RPMI7951 (cell line): ENCODE measurements around the gene SLC13A5. TPM values are rescaled to one million over a fixed set of nuclear protein-coding genes. Genes with fewer than 3 reads are reported as not detected.
"Not testable (repeated sequence)": the region's sequence is repeated elsewhere in the genome, so short reads cannot be mapped to it uniquely, and the experiment has no call there.

Source experiments
- DNase-seq: peaks from one replicate; pipeline ENCODE4 v3.0.0-alpha.2; 2012; ENCODE audit warnings: low read depth
- total RNA-seq: library from RNA; depleted of rRNA; stranded (reverse); fragments of >200 nt; shearing (Covaris generic); gene quantifications from 2 replicates; pipeline ENCODE4 v1.2.3, GENCODE V29; 2014

The SLC13A5 gene
- total RNA-seq, 1 experiment from 2014 or later = not detected

DNA sequence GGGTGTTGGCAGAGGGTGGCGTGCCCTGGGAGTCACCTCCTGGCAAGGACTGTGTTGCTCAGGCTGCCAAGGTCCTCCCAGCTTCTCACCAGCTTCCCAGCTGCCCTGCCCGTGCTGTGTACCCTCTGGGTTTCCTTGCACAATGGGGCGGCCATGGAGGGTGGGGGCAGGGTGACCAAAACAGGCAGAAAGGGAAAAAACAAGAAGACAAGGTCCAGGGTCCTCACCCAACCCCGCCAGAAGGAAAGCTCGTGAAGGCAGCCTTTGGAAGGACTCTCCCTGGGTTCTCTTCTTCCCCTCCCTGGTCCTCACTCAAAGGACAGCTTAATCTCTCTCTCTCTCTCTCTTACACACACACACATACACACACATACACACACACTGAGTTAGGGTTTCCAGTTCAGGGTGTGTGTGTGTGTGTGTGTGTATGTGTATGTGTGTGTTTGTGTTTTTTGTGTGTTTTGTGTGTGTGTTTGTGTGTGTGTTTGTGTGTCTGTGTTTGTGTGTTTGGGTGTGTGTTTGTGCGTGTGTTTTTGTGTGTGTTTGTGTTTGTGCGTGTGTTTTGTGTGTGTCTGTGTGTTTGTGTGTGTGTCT is 2.0 kb downstream of the SLC13A5 start:
- no peak for DNase-seq

DNA sequence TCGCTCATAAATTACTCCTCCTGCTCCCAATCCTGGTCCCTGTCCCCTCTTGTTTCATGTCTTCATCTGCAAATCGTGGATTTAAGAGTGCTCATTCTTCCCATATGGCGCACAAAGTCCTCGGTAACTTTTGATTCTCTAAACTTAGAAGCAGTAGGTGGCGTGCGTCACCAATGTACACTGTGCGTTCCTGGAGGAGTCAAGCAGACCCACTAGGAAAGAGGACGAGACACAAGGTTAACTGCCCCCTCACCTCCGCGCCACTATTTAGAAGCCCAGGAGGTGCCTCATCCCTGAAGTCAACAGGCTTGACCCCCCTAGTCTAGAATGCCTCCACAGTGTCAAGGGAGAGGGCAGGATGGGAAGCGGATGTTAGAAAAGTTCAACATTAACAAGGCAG is 2.9 kb downstream of the SLC13A5 start:
- DNase-seq = no peak

DNA sequence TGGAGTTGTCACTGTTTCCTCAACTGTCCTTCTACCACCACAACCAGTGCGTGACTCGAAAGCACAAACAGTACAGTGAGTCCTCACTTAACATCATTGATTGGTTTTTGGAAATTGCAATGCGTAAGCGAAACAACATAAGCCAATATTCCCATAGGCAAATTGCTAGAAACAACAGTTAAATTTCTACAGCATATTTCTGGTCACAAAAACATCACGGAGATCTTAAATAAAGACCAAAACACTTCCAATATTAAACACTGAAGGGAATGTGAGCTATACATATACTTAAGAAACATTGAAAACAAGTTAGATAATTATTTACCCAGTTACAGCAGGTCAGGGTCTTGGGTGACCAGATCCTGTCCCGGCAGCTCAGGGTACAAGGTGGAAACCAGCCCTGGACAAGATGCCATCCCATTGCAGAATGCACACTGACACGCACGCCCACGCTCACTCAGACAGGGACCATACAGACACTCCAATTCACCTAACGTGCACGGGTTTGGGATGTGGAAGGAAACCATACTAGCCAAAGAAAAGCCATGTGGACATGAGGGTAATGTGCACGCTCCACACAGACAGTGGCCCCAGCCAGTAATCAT is 4.7 kb downstream of the SLC13A5 start:
- DNase-seq = no peak

DNA sequence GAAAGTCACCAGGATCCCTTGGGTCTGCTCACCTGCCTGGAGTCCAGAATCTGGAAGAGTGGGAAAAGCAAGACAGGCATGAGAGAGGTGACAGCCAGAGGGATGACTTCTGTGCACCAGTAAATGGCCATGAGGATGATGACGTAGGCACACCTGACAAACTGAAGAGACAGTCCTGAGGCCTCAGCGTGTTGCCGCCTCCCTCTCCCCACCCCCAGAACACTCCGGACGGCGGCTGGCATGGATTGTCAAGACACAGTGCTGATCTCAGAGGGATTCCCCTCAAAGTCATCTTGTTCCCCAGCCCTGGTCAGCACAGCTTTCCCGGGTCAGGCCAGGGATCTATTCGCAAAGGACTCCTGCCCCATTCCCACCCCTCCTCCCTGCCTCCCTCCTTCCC is 6.2 kb downstream of the SLC13A5 start:
- DNase-seq = no peak

DNA sequence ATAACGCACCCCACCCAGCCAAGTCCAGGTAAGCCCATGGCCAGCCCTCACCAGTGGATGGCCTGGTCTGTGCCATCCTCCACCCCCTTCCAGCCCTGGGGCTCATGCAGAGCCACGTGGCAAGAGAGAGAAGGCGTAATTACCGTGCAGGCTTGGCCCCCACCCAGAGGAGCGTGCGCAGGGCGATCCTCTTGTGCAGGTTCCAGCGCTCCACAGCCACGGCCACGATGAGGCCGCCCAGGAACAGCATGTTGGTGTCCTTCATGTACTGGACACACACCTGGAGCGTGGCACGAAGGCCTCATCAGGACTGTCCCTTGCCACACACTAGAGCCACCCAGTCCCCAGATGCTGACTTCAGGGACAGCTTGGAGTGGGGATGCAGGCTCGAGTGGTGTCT is 6.7 kb downstream of the SLC13A5 start:
- no peak for DNase-seq

DNA sequence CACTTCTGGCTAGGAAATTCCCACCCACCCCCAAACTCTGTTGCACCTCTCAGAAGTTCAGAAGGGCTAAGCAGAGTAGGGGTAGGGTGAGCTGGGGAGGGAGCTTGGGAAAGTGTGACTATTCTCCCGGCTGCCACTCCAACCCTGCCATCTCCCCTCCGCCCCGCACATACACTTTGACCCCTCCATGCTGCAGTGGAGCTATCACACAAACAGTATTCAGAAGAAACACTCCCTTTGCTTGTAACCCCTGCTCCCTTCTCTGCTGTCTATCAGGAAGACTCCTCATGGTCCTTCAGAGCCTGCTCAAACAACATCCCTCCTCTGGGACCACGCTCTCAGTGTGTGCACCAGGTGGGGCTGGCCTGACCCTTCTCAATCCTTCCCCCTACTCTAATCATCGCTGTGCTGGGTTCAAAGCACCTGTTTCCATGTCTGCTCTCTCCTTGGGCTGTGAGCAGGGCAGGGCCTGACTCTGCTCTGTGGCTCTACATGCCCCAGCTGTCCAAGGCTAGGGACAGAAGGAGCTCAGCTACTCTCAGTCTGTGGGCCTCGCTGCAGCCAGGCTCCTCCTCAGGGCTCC is 8.6 kb downstream of the SLC13A5 start:
- DNase-seq = no peak

DNA sequence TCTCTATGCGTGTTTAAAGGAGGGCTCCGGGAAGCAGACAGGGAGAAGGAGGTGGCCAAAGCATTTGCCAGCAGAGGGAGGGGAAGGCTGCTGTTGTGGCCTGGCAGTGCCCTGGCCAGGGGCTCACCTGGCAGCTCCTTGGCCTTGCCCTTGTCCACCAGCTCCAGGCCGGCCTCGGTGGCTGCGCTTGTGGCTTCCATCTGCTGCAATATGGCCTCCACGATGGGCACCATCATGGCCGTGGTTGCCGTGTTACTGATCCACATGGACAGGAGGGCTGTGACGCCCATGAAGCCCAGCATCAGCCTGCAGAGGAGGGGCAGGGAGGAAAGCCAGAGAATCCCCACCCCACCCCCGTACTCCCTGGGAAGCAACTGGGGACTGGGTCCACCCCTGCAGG is 9.4 kb downstream of the SLC13A5 start:
- DNase-seq = no peak

DNA sequence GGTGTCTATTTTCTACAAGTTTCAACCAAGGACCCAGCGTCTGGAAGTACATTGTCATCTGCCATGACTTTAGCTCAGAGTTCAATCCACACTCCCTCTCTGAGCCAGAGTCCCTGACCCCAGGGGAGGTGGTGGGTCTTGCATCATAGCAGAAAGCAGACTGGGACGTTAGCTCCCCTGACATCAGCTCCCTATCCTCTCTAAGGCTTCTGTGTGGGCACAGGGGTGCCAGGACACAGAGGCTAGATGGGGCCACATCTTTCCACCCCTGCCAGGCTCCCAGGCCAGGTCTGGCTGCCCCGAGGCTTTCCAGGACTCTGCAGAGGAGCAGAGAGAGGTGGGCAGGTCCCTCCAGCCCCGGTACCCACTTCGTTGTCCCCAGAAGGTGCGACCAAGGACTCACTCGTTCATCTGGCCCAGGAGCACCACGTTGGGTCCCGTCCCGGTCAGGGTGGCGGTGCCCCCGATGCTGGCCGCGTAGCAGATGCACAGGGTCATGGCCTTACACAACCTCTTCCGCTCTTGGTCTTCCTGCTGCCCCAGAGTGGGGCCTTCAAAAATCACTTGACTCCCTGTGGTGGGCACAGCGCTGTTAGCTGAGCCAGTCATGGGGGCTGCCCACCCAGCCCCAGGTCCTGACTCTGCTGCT is 10.5 kb downstream of the SLC13A5 start:
- DNase-seq = no peak

DNA sequence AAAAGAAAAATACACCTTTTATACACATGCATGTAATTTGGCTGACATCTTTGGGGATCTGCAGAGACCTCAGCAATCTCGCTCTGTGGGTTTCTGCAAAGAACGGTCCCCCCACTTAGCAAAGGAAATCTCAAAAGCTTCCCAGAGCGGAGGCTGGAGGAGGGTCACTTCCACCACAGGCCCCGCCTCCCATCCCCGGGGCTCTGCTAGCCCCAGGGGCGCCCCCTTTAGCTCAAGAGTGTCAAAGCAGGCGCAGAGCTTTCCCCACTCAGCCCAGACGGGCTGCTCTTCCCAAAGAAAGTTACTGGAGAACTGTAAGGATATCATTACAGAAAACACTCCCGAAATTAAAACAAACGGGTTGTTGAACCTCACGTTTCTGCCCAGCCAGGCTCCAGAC is 11.4 kb downstream of the SLC13A5 start:
- no peak for DNase-seq

DNA sequence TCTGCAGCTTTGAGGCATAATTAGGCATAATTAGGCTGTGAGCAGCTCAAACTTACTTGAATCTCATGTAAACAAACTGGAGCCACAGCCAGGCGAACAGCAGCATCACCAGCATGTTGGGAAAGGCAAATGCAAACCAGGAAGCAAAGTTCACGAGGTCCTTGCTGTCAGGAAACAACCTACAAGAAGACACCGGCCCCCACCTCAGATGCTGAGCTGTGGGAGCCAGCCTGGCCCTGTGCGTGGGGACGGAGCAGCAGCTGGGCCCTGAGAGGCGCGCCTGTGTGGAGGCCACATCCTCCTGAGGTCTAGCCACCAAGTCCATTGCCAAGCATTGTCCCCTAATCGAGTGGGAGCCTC is 12.2 kb downstream of the SLC13A5 start:
- no peak for DNase-seq

DNA sequence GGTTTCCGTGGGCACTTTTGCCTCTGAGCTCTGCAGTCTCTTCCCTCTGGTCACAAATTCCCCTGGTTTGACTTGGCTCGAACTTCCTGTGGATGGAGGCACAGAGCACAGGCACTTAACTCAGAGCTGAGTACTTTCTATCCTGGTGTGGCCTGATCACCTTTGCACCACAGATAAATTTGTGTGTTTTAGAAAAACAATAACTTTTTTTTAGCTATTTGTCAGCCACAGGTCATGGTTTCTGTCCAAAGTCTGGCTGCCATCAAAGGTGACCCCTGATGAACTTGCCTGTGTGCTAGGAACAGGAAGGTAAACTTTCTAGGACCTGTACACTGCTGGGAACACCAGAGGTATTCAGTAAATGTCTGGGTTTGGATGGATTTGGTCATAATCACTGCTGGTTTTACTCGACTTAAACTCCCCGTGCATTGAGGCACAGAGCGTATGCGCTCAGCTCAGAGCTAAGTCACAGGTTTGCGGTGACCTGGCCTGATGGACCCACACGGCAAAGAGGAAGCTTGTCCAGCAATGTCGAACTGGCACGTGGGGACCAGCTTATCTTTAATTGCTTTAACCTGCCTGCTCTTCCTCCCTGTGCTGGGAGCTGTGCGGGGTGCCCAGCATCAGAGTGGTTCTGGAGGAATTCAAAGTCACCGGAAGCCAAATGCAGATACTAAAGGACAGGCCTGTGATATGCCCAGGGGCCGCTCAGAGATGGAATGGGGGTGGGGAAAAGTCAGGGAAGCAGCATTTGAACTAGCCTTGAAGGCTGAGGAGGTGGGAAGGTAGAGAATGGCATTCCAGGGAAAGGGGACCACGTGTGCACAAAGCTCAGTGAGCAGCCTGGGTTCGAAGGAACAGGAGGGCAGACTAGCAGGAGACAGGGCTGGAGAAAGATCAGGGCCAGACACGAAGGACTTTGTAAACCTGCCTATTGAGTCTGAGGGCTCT is 12.9 kb downstream of the SLC13A5 start:
- DNase-seq = no peak

DNA sequence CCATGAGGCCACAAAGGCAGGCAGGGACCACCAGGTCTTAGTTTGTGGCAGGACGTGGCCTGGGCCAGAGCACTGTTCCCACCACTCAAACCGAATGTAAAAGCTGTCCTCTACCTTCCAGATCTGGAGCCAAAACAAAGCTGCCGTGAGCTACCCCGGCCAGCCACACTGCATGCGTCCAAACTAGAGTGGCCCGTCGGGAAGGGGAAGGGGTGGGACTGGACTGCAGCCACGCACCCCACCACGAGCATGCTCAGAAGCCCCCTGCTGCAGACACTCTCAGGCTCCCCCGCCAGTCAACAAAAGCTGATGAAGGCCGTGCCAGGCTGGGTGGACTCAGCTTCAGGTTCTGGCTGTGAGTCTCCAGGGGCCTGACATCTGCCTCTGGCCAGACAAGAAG is 15.2 kb downstream of the SLC13A5 start:
- DNase-seq = no peak

DNA sequence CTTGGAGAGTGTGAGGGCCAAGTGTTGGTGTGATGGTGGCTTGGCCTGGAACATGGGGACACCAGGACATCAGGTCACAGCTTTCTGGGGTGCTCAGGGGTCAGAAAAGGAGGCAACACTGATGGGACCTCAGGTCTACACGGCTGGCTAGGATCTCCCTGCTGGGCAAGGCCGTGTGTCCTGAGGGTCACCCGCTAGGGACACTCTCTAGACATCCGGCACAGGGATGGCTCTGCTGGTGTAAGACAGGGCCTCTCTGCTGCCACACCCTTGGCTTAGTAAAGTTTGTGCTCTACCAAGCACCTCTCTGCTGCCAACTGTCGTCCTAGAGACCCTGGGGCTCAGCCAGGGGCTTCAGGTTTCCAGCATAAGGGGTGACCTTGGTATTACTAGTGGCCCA is 16.3 kb downstream of the SLC13A5 start:
- DNase-seq = no peak

DNA sequence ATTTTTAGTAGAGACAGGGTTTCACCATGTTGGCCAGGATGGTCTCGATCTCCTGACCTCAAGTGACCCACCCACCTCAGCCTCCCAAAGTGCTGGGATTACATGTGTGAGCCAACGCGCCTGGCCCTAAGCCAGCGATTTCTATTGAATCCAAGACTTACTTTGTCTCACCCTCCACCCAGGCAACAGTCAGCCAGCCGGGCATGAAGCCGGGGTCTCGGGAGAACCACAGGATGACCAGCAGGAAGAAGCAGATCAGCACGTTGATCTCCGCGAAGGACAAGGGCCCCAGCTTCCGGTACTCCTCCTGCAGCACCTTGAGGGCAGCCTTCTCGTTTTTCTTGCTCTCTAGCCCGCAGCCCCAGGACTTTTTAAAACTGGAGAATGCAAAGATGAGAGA is 17.6 kb downstream of the SLC13A5 start:
- DNase-seq = no peak

DNA sequence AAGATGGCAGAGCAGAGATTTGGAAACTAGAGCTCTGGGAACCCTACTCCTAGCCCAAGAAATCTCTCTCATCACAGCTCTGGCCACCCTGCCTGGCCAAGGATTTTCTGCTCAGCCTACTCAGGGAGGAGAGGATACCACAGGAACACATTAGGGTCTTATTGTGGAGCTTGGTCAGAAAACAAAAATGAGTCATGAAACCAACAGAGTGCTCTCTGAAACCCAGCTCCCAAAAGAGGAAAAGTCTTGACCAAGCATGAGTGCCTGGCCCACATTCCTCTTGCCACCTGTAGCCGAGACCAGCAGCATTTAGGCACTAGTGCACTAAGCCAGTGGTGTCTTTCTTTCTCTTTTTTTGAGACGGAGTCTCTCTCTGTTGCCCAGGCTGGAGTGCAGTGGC is 18.1 kb downstream of the SLC13A5 start:
- DNase-seq = no peak

DNA sequence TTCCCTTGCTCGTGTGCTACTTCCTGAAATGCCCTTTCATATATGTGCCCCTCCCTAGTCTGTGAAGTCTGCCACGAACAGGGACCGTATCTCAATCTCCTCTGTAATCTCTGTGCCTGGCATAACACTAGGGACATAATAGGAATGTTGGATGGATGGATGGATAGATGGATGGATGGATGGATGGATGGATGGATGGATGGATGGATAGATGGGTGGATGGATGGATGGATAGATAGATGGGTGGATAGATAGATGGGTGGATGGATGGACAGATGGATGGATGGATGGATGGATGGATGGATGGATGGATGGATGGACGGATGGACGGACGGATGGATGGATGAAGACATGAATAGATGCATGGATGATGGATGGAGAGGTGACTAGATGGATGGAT is 21.2 kb downstream of the SLC13A5 start:
- DNase-seq = not testable (repeated sequence)

DNA sequence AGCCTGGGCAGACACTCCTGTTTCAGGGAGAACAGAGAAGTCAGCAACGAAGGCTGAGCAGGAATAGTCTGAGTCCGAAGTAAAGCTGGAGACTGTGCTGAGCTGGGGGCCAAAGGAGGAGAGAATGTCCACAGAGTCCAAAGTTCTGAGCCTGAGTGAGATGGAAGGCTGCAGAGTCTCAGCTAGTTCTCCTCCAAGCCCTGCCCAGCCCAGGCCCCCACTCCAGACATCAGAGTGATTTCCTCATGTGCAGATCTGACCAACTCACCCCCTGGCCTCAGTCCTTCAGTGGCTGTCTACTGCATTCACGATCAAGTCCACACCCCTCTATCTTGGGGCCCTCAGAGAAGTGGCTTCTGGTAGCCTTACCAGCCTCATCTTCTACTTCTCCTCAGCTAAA is 21.6 kb downstream of the SLC13A5 start:
- no peak for DNase-seq

DNA sequence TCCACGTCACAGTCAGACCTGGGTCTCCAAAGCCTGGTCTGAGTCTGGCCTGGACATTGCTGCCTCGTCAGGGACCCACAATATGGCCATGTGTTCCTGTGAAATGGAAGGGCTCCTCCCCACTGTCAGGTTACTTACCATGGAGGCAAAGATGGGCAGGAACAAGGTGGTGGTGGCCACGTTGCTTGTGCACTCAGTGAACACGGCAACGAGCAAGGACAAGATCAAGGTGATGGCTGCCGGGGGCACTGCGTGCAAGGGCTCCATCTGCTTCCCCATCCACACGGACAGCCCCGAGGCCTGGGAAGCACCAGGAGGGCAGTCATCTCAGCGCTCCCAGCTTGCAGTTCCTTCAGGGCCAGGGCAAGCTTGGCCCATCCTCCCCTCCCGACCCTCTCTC is 22.5 kb downstream of the SLC13A5 start:
- no peak for DNase-seq

DNA sequence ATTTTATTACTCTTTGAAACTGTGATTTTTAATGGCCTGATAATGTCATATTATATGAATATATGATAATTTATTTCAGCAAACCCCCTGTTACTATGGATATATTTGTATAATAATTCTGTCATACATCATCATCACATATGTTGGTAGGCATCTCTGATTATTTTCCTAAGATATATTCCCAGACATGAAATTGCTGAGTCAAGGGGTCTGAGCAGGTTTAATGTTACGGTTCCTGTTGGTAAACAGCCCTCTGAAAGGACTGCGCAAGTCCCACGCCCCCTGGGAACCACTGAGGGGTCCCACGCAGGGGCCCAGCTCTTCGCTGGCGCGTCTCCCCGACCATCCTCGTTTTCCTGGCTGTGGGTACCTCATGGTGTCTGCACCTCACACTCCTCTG is 24.2 kb downstream of the SLC13A5 start:
- DNase-seq = no peak

DNA sequence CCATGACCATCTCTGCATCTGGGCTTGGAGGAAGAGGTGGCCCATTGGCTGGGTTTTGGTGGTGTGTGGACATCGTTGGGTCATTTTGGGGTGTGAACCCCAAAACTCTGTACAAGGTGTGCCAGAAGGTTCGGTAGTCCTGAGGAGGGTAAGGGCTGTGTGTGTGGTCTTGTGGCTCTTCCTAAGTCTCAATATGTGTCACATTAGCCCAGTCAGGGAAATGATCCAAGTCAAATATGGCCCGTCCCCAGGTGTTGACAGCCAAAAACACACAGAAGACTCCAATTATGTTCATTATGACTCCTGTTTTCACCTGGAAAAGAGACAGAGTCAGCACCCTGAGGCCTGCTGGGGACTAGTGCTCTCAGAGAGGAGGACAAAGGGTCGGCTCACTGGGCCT is 27.1 kb downstream of the SLC13A5 start:
- DNase-seq = no peak

DNA sequence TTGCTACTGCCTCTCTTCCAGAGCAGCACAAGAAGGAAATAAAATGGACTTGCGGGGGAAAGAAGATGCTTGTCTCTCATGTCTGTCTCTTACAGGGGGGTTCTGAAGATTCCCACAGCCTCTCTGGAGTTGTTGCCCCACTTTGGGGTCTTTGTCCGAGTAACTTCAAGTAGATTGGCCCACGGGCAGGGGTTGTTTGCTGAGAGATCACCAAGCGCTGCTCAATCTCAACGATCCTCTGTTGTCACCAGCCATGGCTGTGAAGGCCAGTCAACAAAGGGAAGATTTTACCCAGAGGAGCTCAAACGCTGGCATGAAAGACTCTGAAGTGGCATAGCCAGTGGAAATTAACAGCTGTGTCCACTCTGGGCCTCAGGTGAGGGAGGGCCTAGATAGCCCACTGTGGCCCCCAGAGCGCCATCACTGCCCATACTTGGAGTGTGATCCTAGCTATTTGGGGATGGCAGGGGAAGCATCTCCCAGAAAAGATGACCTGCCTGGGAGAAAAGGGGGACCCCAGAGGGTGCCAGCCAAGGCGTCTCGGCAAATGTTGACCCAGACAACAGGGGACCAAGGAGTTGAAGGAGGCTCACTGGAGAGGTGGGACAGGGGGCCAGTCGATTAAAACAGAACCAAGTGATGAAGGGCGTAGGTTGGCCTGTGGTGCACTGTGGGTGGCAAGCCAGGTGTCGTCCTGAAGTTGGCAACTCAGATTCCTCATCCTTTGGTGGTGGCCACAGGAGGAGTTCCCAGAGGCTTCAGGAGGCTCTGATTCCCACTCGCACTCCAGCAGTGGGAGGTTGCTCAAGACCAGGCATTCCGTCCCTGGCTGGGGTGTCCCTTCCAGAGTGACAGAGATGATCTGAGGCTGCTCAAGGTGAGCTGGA is 28.0 kb downstream of the SLC13A5 start:
- DNase-seq = no peak
